CD4-positive, alpha-beta T cell (primary cell): ENCODE results near the gene DCAF4L1. TPM values are rescaled to one million over a fixed set of nuclear protein-coding genes. Genes with fewer than 3 reads are reported as not detected.

ENCODE experiments used
- ATAC-seq: fragments of 200-7000 bp; cut with Tn5 transposase; one replicate; pipeline ENCODE4 v1.10.0; 2022; ENCODE audit warnings: mild to moderate bottlenecking; ENCODE audit not compliant: poor library complexity
- CTCF ChIA-PET: fragments of 350-600 bp; sonication (Branson Sonifier 250); formaldehyde crosslinking; loops from one replicate; lab custom pipeline; 2021; ENCODE audit warnings: antibody characterized with exemption, inconsistent platforms; lab: Charles Lee
- POLR2A ChIA-PET: fragments of 350-600 bp; sonication (Branson Sonifier 250); formaldehyde crosslinking; loops from one replicate; lab custom pipeline; 2021; ENCODE audit warnings: antibody characterized with exemption, inconsistent platforms; lab: Charles Lee
- DNase-seq, 14 experiments: peaks; one replicate each; pipeline ENCODE4 v3.0.0-alpha.2; 2013 to 2020; ENCODE audit warnings: mixed read lengths in 2 of 14
- H3K27ac ChIP-seq, 2 donors: one replicate each; pipeline versions ENCODE4 v1.5.1 to v1.7.0; 2013; ENCODE audit warnings: low read length in 2 of 2, low read depth in 1 of 2, mild to moderate bottlenecking in 1 of 2
- H3K27me3 ChIP-seq, 2 experiments: 1 replicate in 1 of 2; 2 replicates in 1 of 2; pipeline versions ENCODE4 v1.6.1 to v1.7.0; 2013; ENCODE audit warnings: low read length in 2 of 2, control low read depth in 1 of 2, mild to moderate bottlenecking in 1 of 2, moderate library complexity in 1 of 2; ENCODE audit not compliant: insufficient read depth in 2 of 2, control insufficient read depth in 1 of 2
- H3K36me3 ChIP-seq: one replicate; pipeline ENCODE4 v1.6.1; 2013; ENCODE audit warnings: low read length, control low read depth; ENCODE audit not compliant: insufficient read depth
- H3K4me1 ChIP-seq: one replicate; pipeline ENCODE4 v1.6.1; 2013; ENCODE audit warnings: low read length, control low read depth; ENCODE audit not compliant: insufficient read depth
- H3K4me3 ChIP-seq: one replicate; pipeline ENCODE4 v1.5.1; 2013; ENCODE audit warnings: mild to moderate bottlenecking, low read length, moderate library complexity
- H3K9me3 ChIP-seq, 2 experiments: 1 replicate in 1 of 2; 2 replicates in 1 of 2; pipeline versions ENCODE4 v1.6.1 to v1.7.0; 2013; ENCODE audit warnings: low read length in 2 of 2, mild to moderate bottlenecking in 2 of 2, control low read depth in 1 of 2, moderate library complexity in 1 of 2; ENCODE audit not compliant: control insufficient read depth in 1 of 2, insufficient read depth in 1 of 2
- H3K27ac Mint-ChIP-seq: one replicate; pipeline ENCODE4 v1.8.0; 2020; ENCODE audit warnings: mixed read lengths
- H3K27me3 Mint-ChIP-seq: one replicate; pipeline ENCODE4 v1.8.0; 2021; ENCODE audit warnings: mixed read lengths
- H3K36me3 Mint-ChIP-seq: one replicate; pipeline ENCODE4 v1.8.0; 2021; ENCODE audit warnings: low read depth, mixed read lengths
- H3K4me1 Mint-ChIP-seq: one replicate; pipeline ENCODE4 v1.8.0; 2021; ENCODE audit warnings: low read depth, mixed read lengths
- H3K4me3 Mint-ChIP-seq: one replicate; pipeline ENCODE4 v1.8.0; 2020; ENCODE audit warnings: mild to moderate bottlenecking, mixed read lengths
- H3K9me3 Mint-ChIP-seq: one replicate; pipeline ENCODE4 v1.8.0; 2020; ENCODE audit warnings: mixed read lengths
- CTCF ChIP-seq: fragments of 200-600 bp; IDR thresholded peaks from one replicate; pipeline ENCODE4 v1.8.0; 2022; ENCODE audit warnings: antibody characterized with exemption, mild to moderate bottlenecking
- intact Hi-C, 2 experiments: fragments of 100-400 bp; cut with DNase I in 1 of 2; cut with micrococcal nuclease in 1 of 2; formaldehyde crosslinking; loops; one replicate each; pipeline versions ENCODE4 v1.15.1 to v1.9.0; 2023 to 2025; cut with DNase I, micrococcal nuclease
- total RNA-seq, 174 experiments: library from RNA in 2 of 174; stranded (reverse) in 2 of 174; gene quantifications; one replicate each; pipeline ENCODE4 v1.2.3 and lab custom pipeline; 2021 to 2026

The DCAF4L1 gene
- total RNA-seq, 2 experiments from 2014 or later, result 0.19 to 0.22 TPM

- Histone ChIP-seq H3K27me3 (no peaks in the 10 kb centered on the region), H3K9me3 (no peaks in the 10 kb centered on the region), H3K27ac (no peak overlapping the region), H3K4me1 (peaks cover 20% of the 10 kb centered on the region), H3K4me3 (no peak overlapping the region), H3K36me3 (peaks cover 41% of the 10 kb centered on the region)
- DNase-seq, result peak in 2 of 14 experiments; percentile 20 to 26
- H3K36me3 Mint-ChIP-seq, result peaks cover 72% of the 10 kb centered on the region
- ChIA-PET POLR2A (no interaction called here), CTCF (no interaction called here)
- no peak overlapping the region for H3K4me3 Mint-ChIP-seq
- H3K27ac Mint-ChIP-seq, result peak overlapping the region; percentile 33
- peaks cover 71% of the 10 kb centered on the region for H3K4me1 Mint-ChIP-seq
- intact Hi-C loops, result loop anchor here in 1 of 2 experiments (10.0 kb wide), 1 partner anchor 716 kb away; the partner anchor contains the start of gene ATP8A1
- no peaks in the 10 kb centered on the region for H3K9me3 Mint-ChIP-seq
- H3K27me3 Mint-ChIP-seq, result no peaks in the 10 kb centered on the region
- TF ChIP-seq CTCF, result no peak
- no peak for ATAC-seq
Observed at GRCh38 chr4:41939016-41939626, 42.4 kb upstream of the DCAF4L1 start.

- no peak overlapping the region for H3K4me3 ChIP-seq
- TF ChIP-seq CTCF, result no peak
- no peaks in the 10 kb centered on the region for H3K27me3 ChIP-seq
- no peak overlapping the region for H3K4me3 Mint-ChIP-seq
- H3K27ac ChIP-seq, result no peak overlapping the region
- H3K4me1 Mint-ChIP-seq, result peaks cover 59% of the 10 kb centered on the region
- ATAC-seq, result no peak
- intact Hi-C loops, result no loop called here
- POLR2A ChIA-PET, result no interaction called here
- DNase-seq, result no peak
- no peaks in the 10 kb centered on the region for H3K9me3 ChIP-seq
- H3K27me3 Mint-ChIP-seq, result no peaks in the 10 kb centered on the region
- peaks cover 8% of the 10 kb centered on the region for H3K4me1 ChIP-seq
- peaks cover 52% of the 10 kb centered on the region for H3K36me3 ChIP-seq
- no peak overlapping the region for H3K27ac Mint-ChIP-seq
- no peaks in the 10 kb centered on the region for H3K9me3 Mint-ChIP-seq
- CTCF ChIA-PET, result no interaction called here
- H3K36me3 Mint-ChIP-seq, result peaks cover 75% of the 10 kb centered on the region
Observed at GRCh38 chr4:41940834-41941233, 40.7 kb upstream of the DCAF4L1 start.

GRCh38 chr4:41943506-41943905, 38.0 kb upstream of the DCAF4L1 start:
- Mint-ChIP-seq H3K27ac (no peak overlapping the region), H3K9me3 (no peaks in the 10 kb centered on the region), H3K4me3 (no peak overlapping the region), H3K4me1 (peaks cover 35% of the 10 kb centered on the region), H3K36me3 (peaks cover 83% of the 10 kb centered on the region), H3K27me3 (no peaks in the 10 kb centered on the region)
- ChIA-PET POLR2A (no interaction called here), CTCF (no interaction called here)
- no peak overlapping the region for H3K4me3 ChIP-seq
- DNase-seq, result no peak
- intact Hi-C loops, result no loop called here
- no peaks in the 10 kb centered on the region for H3K4me1 ChIP-seq
- no peaks in the 10 kb centered on the region for H3K9me3 ChIP-seq
- no peak overlapping the region for H3K27ac ChIP-seq
- no peaks in the 10 kb centered on the region for H3K27me3 ChIP-seq
- no peak for TF ChIP-seq CTCF
- H3K36me3 ChIP-seq, result peaks cover 53% of the 10 kb centered on the region
- ATAC-seq, result no peak
